HG02571 (cell line): Measurements from ENCODE around the gene SELE.

Experiments used
- ATAC-seq: cut with Tn5 transposase; IDR thresholded peaks from one replicate; pipeline ENCODE4 v1.9.1; 2021; ENCODE audit warnings: mild to moderate bottlenecking, moderate library complexity; ENCODE audit not compliant: unreplicated experiment

SELE gene, protein sequence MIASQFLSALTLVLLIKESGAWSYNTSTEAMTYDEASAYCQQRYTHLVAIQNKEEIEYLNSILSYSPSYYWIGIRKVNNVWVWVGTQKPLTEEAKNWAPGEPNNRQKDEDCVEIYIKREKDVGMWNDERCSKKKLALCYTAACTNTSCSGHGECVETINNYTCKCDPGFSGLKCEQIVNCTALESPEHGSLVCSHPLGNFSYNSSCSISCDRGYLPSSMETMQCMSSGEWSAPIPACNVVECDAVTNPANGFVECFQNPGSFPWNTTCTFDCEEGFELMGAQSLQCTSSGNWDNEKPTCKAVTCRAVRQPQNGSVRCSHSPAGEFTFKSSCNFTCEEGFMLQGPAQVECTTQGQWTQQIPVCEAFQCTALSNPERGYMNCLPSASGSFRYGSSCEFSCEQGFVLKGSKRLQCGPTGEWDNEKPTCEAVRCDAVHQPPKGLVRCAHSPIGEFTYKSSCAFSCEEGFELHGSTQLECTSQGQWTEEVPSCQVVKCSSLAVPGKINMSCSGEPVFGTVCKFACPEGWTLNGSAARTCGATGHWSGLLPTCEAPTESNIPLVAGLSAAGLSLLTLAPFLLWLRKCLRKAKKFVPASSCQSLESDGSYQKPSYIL

DNA sequence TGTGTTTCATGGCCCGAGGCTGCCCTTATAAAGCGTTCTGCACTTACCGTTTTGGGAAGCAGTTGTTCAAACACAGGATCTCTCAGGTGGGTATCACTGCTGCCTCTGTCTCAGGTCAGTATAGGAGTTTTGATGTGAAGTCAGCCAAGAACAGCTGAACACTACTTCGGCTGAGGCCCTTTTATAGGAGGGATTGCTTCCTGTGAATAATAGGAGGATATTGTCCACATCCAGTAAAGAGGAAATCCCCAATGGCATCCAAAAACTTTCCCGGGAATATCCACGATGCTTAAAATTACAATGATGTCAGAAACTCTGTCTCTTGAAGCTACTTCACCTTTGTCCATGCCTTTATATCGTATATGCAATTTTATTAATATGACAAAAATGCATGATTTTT lies at the start of gene SELE:
Gene SELE, minus strand, starts transcription at position 156 of the 400 bp plus-strand sequence. CDS start 467 bp downstream, outside the sequence.
- ATAC-seq: no peak

DNA sequence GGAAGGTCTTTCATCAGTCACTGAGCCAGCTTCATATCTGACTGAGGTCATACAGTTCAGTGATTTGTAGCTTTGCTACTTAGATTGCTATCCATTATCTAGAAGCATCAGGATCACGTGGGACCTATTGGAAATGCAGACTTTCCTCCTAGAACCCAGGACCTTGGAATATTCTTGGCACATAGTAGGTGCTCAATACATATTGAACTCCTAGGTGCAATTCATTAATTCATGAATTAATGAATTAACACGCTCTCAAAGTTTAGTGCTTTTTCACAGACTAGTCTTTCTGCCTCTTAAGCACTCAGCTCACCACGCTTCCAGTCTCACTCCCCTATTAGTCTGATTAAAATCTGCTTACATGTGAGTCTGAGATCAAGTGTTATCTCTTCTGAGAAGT lies 48.7 kb upstream of the SELE start:
- no peak for ATAC-seq

DNA sequence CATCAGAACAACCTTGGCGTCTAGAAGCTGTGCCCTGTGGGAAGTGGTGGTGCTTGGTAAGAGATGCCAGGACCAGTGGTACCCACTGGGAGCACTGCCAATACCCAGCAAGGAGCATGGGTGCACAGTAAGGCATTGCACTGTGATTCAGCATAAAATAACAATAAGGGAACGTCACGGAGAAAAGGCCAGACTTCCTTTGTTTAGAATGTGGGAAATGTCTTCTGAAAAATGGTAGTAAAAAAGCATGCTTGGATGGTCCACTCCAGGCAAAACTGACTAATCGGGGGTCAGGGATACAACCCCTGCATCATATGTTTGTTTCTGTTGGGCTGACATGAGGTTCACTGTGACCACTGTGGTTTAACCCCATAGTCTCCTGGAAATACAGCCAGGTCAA lies 46.1 kb upstream of the SELE start:
- ATAC-seq: no peak

DNA sequence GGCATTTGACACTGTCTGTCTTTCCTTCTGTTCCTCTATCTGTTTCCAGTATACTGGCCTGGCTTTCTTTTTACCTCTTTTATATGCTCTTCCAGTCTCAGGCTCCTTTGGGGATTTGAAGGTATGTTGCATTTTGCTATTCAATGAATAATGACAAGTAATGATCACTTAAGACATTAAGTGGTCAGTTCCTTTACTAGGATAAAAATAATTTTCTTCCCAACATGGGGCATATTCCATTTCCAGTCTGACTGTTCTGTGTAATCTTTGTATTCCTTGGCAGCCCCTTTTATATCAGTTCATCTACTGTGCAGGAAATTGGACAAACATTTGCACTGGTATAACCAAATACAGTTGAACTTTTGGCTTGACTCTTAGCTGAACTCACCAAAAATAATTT lies 45.3 kb upstream of the SELE start:
- no peak for ATAC-seq

DNA sequence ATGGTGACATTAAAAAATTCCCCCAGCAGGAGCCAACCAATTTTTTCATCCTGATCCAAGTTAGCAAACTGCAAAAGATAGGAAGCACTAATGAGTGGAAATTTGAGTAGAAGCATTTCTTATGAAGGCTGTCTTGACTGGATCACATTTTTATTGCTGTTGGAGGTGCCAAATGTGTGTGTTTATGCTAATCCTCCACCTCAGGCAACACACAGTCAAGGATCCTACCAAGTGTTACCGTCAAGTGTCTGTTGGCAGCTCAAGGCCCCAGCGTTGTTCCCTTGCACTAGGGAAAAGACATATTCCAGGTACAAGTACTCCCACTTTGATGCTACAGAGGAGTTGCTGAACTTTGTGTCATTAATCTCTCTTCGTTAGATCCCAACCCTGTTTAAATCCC lies 42.6 kb upstream of the SELE start:
- no peak for ATAC-seq

DNA sequence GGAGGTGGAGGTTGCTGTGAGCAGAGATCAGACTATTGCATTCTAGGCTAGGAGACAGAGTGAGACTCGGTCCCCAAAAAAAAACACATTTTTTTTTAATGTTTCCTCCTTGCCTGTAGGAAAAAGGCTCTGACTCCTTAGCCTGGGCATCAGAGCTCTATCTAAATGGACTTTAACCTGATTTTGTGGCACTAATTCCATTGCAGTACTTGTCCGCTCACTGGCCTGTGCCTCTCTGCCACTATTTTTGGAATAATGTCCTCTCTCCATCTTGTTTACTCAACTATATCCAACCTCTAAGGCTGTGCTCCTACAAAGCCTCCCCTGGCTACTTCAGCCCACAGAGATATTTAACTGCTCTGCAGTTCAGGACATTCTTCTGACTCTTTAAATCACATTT lies 34.3 kb upstream of the SELE start:
- no peak for ATAC-seq

GRCh38 chr1:169765580-169766331 lies 31.9 kb upstream of the SELE start:
- ATAC-seq: no peak

GRCh38 chr1:169764919-169765318 lies 31.0 kb upstream of the SELE start:
- ATAC-seq: no peak

- no peak for ATAC-seq
These were observed 28.8 kb upstream of the SELE start for GRCh38 chr1:169762699-169763098.

DNA sequence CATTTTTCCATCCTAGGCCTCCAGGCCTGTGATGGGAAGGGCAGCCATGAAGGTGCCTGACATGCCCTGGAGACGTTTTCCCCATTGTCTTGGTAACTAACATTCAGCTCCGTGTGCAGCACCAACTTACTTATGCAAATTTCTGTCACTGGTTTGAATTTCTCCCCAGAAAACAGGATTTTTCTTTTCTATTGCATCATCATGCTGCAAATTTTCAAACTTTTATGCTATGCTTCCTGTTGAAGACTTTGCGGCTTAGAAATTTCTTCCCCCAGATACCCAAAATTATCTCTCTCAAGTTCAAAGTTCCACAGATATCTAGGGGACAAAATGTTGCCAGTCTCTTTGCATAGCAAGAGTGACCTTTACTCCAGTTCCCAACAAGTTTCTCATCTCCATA lies 25.2 kb upstream of the SELE start:
- ATAC-seq: no peak

DNA sequence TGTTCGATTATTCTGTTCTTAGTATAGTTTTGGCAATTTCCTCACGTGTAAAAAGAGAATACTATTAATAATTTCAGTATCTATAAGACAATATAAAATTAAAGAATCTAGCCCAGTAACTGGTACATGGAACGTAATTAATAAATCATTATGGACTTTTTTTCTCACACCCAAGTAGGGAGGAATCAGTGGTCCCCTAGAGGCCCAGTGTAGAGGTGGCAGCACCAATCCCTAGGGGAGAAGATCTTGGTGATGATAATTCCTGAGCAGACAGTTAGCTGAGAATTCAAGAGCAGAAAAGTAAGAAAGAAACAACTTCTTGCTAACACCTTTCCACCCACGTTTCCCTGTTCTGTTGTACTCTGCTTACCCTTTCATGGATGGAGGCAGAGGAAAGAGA lies 19.7 kb upstream of the SELE start:
- ATAC-seq: no peak

DNA sequence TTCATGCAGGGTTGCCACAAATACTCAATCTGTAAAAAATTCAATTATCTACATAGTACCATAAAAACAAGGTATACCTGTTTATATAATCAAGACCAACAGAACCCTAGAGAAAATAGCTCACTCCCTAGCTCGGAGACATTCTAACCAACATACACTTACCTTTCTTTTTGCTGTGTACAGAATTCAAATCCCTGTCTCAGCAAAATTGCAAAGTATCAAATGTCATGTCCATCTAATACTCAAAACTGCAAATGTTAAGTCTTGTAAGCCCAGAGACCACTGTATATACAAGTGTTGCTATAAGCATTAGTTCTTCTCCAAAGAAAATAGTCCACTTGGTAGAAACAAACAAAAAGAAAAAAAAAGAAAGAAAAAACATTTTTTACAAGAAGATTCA lies 16.2 kb upstream of the SELE start:
- no peak for ATAC-seq

GRCh38 chr1:169746550-169746949 lies 12.7 kb upstream of the SELE start:
- ATAC-seq: no peak

DNA sequence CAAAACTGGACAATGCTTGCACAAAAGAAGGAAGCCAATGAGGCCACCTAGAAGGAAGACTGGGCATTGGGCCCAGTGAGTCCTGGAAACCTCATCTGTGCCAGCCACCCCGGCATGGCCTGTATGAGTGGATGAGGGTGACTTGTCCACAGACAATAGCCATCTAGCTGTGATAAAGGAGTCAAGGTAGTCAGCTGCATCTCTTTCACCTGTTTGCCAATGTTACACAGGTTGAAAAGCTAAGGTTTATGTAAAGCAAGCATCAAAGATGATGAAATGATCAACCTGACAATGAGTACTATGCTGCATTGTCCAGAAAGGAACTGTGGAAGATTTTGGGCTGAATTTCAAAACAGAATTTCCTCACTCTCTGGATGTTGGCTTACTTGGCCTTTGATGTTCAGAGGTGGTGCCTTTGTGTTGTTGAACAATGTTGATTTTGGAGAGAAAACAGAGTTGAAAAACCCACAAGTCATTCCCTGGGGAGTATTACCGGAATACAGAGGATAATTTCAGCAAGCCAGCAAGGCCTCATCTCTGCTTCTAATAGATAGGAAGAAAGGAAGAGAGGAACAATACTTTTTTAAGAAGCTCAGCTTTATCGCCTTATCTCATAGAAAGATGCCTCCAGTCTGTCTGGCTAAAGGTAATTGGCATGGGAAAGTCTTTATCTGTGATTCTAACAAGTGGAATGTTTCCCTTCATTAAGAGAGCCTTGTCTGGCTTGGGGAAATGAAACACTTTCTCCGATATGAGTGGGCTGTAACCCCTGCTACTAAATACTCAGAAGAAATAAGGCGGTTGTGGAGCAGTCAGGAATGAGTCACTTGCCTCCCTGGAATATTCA lies 11.4 kb upstream of the SELE start:
- no peak for ATAC-seq

GRCh38 chr1:169741666-169742394 lies 8.0 kb upstream of the SELE start:
- ATAC-seq: no peak

- no peak for ATAC-seq
These were observed 6.1 kb upstream of the SELE start for GRCh38 chr1:169739980-169740379.

DNA sequence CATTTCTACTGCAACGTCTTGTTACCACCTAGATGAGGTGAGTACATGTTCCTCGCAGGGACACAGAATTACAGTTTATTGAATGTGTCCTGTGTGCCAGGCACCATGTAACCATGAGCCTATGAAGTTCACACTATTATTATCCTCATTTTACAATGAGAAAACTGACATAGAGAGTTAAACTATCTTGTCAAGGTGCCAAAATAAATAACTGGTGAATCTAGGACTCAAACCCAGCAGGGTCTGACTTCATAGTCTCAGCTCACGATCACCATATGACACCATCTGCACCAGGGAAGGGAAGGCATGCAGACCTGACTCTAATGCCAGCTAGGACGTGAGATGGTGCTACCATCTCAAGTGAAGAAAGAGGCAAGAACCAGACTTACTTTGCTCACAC lies 2.4 kb downstream of the SELE start:
- no peak for ATAC-seq

DNA sequence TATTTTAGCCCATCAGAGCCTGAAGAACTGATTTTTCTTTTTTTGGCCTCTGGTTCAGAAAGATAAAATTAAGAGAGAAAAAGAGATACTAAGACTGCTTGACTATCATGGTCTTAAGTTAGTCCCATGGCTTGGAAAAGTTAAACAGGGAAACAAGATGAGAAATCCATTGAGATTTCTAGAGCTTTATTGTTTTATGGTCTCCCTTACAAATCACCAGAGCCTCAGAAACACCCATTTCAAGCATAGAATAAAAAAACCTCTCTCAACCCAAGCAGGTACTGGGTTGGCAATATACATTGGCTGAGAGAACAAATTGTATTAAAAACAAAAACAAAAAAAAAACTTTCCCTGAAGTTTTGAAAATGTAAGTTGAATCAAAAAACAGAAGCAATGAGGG lies 3.9 kb downstream of the SELE start:
- ATAC-seq: no peak

GRCh38 chr1:169727307-169727706 lies 6.6 kb downstream of the SELE start:
- no peak for ATAC-seq

DNA sequence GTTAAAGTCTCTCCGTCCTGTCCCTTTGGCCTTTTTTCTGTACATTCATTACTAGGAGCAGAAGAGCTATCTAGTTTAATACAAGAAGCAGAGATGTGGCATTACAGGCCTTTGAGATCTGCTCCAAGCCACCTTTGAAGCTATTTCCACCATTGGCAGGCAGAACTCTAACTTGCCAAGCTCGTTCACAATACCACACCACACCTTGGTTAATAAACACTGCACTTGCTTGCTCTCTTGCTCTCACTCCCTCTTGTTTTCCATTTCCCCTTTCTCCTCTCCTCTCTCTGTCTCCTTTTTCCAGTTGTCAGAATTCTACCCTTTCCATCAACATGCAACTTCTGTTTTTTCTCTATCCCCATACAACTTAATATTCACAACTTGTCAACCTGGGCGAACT lies 7.0 kb downstream of the SELE start:
- ATAC-seq: no peak
